Keratinocyte (primary cell): ENCODE results near the gene CGREF1.

Source experiments
- CTCF ChIP-seq, 3 experiments: IDR thresholded peaks in 1 of 3; conservative IDR thresholded peaks in 1 of 3; optimal IDR thresholded peaks in 1 of 3; 2 replicates in 2 of 3; 3 replicates in 1 of 3; pipeline versions ENCODE3 to v1.5.1; 2011; ENCODE audit warnings: low read length in 3 of 3, mild to moderate bottlenecking in 3 of 3, moderate library complexity in 2 of 3, control low read depth in 1 of 3, inconsistent platforms in 1 of 3; ENCODE audit not compliant: insufficient read depth in 2 of 3; ENCODE audit errors: extremely low read depth in 1 of 3
- EZH2 ChIP-seq: IDR thresholded peaks from one replicate; pipeline ENCODE4 v1.6.1; 2012; ENCODE audit warnings: inconsistent platforms, mild to moderate bottlenecking, low read length, moderate library complexity

- TF ChIP-seq CTCF (optimal IDR thresholded peaks at IDR 0.05 in 1 of 3, IDR thresholded peaks at IDR 0.05 in 1 of 3, conservative IDR thresholded peaks at IDR 0.05 in 1 of 3; ENCODE audit: extremely low read depth in 1 of 3, insufficient read depth in 2 of 3, low read length in 3 of 3): no peak
- no peak for TF ChIP-seq EZH2
These were observed 3.9 kb upstream of the CGREF1 start for GRCh38 chr2:27122791-27123190.
